ENCODE results near the gene TBXA2R. TPM values are rescaled to one million over a fixed set of nuclear protein-coding genes. Genes with fewer than 3 reads are reported as not detected.
A peak's percentile ranks its signal among the peaks of the same experiment; 100 is the strongest.

Gene TBXA2R
- total and polyA plus RNA-seq, 2 of the 4 experiments (the other 2 are of a cell fraction): 0.36 to 2.3 TPM

GRCh38 chr19:3638208-3639193 is 31.8 kb upstream of the TBXA2R start (continued):
- TF ChIP-seq MAFK (IDR thresholded peaks at IDR 0.05; ENCODE audit: low read depth, low read length) (no peak), POLR2A (IDR thresholded peaks at IDR 0.05; ENCODE audit: low read depth, low read length) (no peak)

- Histone ChIP-seq H4K5ac (ENCODE audit: low read depth, low read length) (no peak overlapping the region), H3K18ac (ENCODE audit: low read depth, low read length) (no peak overlapping the region), H2AFZ (replicated peaks; ENCODE audit: low read length, poor library complexity) (no peak overlapping the region), H3K9me1 (ENCODE audit: insufficient read depth, low read length) (no peaks in the 10 kb centered on the region), H4K20me1 (ENCODE audit: insufficient read depth, low read length) (no peaks in the 10 kb centered on the region; the same call in 1 of the 2 replicates), H3K56ac (ENCODE audit: extremely low read depth, insufficient read depth, low read length) (no peak overlapping the region), H2BK5ac (ENCODE audit: low read depth, low read length, poor library complexity, severe bottlenecking) (no peak overlapping the region), H3K27me3 (ENCODE audit: control insufficient read depth, insufficient read depth, low read length) (no peaks in the 10 kb centered on the region), H3K79me1 (ENCODE audit: low read depth in 1 of 2, low read length in 2 of 2) (no peaks in the 10 kb centered on the region; a peak in 1 of 4 replicates), H3K23ac (ENCODE audit: low read depth, low read length) (no peak overlapping the region), H3K14ac (replicated peaks; ENCODE audit: low read depth, low read length) (no peak overlapping the region), H3K27ac (ENCODE audit: insufficient read depth, low read length) (no peak overlapping the region), H4K91ac (ENCODE audit: insufficient read depth, low read depth, low read length) (no peak overlapping the region), H4K8ac (ENCODE audit: low read depth in 2 of 2, low read length in 2 of 2) (no peak overlapping the region), H3K36me3 (ENCODE audit: control insufficient read depth, insufficient read depth, low read length) (peaks cover 35% of the 10 kb centered on the region), H3K9ac (ENCODE audit: low read depth, low read length) (no peak overlapping the region), H2BK120ac (ENCODE audit: low read depth, low read length) (no peak overlapping the region), H3K4me1 (ENCODE audit: control insufficient read depth, insufficient read depth, low read length) (no peaks in the 10 kb centered on the region), H2BK15ac (ENCODE audit: low read depth, low read length) (no peak overlapping the region), H3K9me3 (ENCODE audit: control insufficient read depth, insufficient read depth, low read length) (no peaks in the 10 kb centered on the region), H2AK5ac (ENCODE audit: low read depth, low read length) (no peak overlapping the region), H3K4me3 (ENCODE audit: insufficient read depth, low read depth, low read length) (no peak overlapping the region), H3K4ac (ENCODE audit: low read depth, low read length) (no peak overlapping the region), H2BK20ac (ENCODE audit: low read depth, low read length) (no peak overlapping the region), H2AK9ac (replicated peaks; ENCODE audit: low read depth, low read length, poor library complexity) (peak overlapping the region; percentile 42), H3K4me2 (ENCODE audit: low read depth, low read length) (no peak overlapping the region)
- dilution Hi-C loops (cut with HindIII; ENCODE audit: low sequenced_read_pairs, unreplicated experiment) (no loop called here), intact Hi-C loops (cut with micrococcal nuclease) (no loop called here), in situ Hi-C loops (cut with MboI; ENCODE audit: low sequenced_read_pairs) (no loop called here)
- DNase-seq (no peak), ATAC-seq (ENCODE audit: low read depth) (no peak)
- POLR2A ChIA-PET (ENCODE audit: unreplicated experiment): no interaction called here
- BruUV-seq (replicated peaks): no TSS peak
- WGBS, 2 experiments (ENCODE audit: extremely low coverage in 2 of 2, insufficient read length in 1 of 2): 96% methylated on average over 9 of the region's 23 CpGs; no CpG with 5 or more reads in 1 of the 2 experiments
- TF ChIP-seq RFX5 (IDR thresholded peaks at IDR 0.05; ENCODE audit: low read depth, low read length) (no peak), RCOR1 (IDR thresholded peaks at IDR 0.05; ENCODE audit: insufficient replicate concordance, low read length) (no peak), MAFK (IDR thresholded peaks at IDR 0.05; ENCODE audit: low read depth, low read length) (no peak), RAD21 (IDR thresholded peaks at IDR 0.05; ENCODE audit: low read length) (no peak), CHD1 (IDR thresholded peaks at IDR 0.05; ENCODE audit: low read depth, low read length) (no peak), USF2 (IDR thresholded peaks at IDR 0.05; ENCODE audit: low read depth, low read length) (no peak), POLR2A (IDR thresholded peaks at IDR 0.05; ENCODE audit: low read depth, low read length) (no peak), MXI1 (IDR thresholded peaks at IDR 0.05; ENCODE audit: borderline replicate concordance, low read depth, low read length) (no peak), ELK1 (IDR thresholded peaks at IDR 0.05; ENCODE audit: borderline replicate concordance, low read depth, low read length) (no peak), SMC3 (IDR thresholded peaks at IDR 0.05; ENCODE audit: low read depth, low read length) (no peak), FOS (IDR thresholded peaks at IDR 0.05; ENCODE audit: low read depth, low read length) (no peak), BHLHE40 (IDR thresholded peaks at IDR 0.05; ENCODE audit: low read depth, low read length) (no peak), CEBPB (IDR thresholded peaks at IDR 0.05; ENCODE audit: low read depth, low read length) (no peak), MAZ (IDR thresholded peaks at IDR 0.05; ENCODE audit: borderline replicate concordance, low read depth, low read length) (no peak), NFE2L2 (IDR thresholded peaks at IDR 0.05; ENCODE audit: low read depth, low read length) (no peak)
- CTCF ChIA-PET: no interaction called here
Observed at GRCh38 chr19:3637621-3638020, 30.9 kb upstream of the TBXA2R start.
